Activated CD4-positive, alpha-beta T cell treated with anti-CD3 and anti-CD28 coated beads, Interleukin-2, amount 50 U/mL, for 24 hours (primary cell): ENCODE measurements around the gene MFN2.

Experiments
- DNase-seq, 2 donors: peaks; one replicate each; pipeline ENCODE4 v3.0.0-alpha.2; 2020; ENCODE audit warnings: low read depth in 1 of 2, low spot score in 1 of 2

Gene MFN2

DNA sequence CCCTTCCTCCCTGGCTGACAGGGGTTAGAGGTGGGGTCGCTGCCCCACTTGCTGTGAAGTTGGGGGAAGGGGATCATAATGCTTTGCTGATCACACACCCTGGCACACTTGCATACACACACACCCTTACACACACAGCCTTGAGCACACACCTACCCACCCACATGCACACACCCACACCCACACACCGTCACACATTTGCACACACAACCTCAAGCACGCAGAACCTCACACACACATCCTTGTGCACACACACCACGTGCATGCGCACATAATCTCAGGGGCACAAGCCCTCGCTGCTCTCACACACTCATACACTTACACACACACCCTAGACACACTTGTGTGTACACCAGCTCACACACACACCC, 66.5 kb downstream of the MFN2 start:
- no peak for DNase-seq

DNA sequence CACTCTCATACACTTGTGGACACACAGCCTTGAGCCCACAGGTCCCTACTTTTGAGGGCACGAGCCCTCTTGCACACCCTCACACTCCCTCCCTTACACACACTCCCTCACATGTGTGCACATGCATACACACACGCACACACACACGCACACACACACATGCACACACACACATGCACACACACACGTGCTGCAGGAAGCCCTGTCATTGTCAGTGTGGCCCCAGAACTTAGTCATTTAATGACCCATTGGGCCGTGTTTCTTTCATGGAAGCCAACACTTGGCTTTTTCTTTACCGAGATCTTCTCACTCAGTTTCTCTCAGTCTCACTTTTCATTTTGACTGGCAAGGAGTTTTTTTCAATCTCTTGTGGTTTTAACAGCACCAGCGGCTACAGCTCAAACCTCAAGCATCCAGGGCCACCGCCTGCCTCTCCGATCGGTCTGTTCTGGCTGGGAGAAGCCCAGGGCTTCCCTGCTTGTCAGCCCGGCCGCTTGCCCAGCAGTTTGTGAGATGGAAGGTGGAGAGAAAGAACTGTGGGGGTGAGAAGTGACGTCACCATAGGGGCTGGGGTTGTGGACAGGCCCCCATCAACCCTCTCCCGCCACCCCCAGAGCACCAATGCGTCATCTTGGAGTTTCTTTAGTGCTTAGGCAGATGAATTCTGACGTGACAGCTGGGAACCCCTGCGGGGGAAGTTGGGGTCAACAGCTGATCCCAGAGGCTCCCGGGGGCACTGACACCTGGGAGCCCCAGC, 67.1 kb downstream of the MFN2 start:
- DNase-seq = peak; percentile 56 to 58

DNA sequence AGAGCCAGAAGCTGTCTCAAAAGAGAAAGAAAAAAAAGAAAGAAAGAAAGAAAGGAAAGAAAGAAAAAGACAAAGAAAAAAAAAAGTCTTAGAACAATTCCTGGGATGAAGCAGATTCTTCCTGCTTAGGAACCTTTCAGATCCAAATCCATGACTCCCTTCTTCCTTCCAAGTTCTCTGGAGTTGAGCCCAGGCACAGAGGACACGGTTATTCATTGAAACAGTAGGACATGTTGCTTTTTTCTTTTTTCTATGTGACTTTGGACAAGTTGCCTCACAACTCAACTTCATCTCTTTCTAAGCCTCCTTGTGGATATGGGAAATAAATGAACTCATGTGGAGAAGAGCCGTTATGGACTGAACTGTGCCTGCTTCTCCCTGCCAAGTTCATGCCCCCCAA, 68.1 kb downstream of the MFN2 start:
- no peak for DNase-seq

DNA sequence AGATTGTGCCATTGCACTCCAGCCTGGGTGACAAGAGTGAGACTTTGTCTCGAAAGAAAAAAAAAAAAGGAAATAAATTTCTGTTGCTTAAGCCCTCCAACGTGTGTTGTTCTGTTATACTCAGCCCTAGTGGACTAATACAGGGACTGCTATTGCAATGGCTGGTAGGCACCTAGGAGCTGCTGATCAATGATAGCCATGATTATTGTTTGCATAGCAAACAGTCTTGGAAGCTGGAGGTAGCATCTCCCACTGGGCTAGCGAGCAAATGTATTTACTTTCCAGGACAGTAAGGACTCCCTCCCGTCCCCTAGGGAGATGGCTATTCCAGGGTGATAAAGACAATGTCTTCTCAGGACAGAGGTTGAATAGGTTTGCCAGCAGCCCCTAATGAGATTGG, 69.4 kb downstream of the MFN2 start:
- no peak for DNase-seq

DNA sequence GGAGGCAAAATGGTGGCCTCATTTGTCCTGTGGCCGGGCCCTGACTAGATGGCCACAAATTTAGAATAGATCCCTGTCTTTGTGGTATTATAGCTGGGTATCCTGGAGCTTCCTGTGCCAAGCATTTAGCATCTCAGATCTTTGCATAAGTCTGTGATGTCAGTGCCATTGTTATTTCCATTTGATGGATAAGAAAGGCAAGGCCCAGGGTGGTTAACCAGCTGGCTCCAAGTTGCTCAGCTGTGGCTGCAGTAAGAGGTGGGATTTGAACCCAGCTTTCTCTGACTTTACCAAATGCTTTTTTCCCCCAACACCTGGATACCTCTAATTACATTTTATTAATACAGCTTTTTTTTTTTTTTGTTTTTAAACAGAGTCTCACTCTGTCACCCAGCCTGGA, 71.1 kb downstream of the MFN2 start:
- no peak for DNase-seq

DNA sequence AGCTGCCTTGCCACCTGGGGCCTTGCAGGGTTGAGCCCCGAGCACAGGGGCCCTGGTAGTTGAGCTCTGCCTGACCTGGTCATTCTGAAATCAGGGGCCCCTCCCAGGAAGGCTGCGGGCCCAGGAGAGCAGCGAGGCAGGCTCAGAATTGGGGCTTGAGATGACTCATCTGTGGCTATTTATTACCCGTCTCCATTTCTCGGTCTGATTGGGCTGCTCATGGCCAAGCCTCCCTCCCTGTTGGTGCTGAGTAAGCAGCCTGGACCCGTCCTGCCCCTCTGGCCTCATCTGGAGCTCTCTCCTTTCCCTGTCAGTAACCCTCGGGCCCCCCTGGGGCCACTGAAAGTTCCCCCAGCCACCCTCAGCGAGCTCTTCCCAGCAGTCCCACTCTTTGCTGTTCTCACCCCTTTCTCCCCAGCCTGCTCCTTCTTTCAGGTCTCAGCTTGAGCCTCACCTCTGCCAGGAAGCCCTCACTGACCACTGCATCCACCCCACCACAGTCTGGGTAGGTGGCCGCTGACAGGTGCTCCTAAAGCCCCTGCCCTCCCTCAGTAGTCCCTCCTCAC, 71.8 kb downstream of the MFN2 start:
- DNase-seq = no peak

DNA sequence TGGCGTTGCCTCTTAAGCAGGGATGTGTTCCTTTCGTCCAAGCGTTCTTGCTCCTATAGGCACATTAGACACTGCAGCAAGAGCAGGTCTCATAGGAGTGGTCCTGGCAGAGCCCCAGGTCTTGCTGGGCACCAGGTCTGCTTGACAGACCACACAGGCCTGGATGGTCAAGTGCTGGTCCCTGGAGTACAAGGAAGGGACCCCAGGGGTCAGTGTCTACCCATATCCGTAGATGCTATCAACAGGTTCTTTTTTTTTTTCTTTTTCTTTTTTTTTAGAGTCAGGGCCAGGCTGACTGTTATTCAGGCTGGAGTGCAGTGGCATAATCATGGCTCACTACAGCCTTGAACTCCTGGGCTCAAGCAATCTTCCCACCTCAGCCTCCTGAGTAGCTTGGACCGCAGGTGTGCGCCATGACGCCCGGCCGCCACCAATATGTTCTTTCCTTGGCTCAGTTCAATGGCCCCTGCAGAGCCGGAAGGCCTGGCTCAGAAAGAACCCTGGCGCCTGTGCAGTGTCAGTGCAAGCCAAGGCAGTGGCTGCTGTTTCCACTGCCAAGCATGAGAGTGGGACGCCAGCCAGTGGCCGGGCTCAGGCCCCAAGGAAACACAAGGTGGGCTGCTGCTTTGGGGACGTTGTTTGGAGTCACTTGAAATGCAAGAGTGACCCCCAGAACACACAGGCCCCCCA, 72.9 kb downstream of the MFN2 start:
- no peak for DNase-seq

DNA sequence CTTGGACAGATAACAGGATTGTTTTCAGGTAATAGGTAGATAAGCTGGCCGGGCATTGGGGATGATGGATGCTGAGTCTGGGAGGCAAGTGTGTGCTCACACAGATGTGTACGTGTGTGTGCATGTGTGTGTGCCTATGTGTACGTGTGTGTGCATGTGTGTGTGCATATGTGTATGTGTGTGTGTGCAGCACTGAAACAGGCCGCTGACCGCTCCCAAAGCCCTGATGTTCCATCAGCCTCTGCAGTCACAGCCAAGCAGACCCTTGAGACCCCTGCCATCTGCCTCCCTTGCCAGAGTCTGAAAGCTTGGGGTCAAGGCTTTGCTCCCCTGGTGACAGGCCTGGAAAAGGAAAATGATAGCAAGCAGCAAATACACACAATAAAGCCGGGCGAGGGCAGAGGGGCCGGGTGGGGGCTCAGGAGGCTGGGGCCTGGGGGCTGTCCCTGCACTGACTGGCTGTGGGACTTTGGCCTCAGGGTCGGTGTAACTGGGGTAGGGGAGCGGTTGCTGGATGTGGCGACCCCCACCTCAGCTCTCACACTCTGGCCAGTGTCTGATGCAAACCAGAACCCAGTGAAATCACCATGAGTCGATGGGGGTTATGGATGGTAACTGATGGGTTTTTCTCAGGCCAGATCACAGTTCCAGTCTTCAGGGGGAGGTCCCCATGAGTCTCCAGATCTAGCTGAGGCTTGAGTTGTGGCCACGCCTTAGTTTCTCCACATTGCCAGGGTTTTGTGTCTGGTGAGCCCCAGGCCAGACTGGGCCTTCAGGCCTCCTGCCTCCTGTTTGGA, 73.7 kb downstream of the MFN2 start:
- no peak for DNase-seq

DNA sequence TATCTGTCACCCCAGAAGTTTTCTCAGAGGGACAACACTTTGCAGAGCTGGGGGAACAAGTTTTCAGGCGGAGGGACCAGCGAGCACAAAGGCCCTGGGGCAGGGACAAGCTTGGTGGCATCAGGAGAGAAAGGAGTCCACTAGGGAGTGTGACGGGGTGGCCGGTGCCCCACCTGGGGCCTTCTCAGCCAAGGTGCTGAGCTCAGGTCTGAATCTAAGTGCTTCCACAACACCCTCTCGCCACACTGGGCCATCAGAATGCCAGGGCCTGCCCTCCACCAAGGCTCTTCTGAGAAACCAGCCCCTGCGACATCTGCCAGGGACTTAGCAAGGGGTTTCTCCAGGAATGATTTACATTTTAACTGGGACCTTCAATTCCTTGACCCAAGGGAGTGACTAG, 75.0 kb downstream of the MFN2 start:
- no peak for DNase-seq

DNA sequence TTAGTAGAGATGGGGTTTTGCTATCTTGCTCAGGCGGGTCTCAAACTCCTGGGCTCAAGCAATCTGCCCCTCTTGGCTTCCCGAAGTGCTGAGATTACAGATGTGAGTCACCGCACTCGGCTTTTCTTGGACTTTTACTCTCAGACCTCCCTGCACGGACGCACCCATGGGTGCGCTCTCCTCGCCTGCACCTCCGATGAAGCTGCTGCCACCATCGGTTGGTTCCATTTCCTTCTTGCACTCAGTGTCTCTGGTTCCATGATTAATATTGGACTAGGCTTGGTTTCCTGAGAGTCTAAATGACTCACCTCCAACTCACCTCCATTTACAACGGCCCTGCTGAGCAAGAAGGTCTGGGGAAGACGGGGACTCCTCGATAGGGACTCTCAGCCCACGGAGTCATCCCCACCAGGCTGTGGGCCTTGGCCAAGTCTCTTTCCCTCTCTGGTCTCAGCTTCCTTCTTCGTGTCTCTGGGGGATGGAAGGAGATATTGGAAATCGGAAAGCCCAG, 76.1 kb downstream of the MFN2 start:
- DNase-seq = no peak

DNA sequence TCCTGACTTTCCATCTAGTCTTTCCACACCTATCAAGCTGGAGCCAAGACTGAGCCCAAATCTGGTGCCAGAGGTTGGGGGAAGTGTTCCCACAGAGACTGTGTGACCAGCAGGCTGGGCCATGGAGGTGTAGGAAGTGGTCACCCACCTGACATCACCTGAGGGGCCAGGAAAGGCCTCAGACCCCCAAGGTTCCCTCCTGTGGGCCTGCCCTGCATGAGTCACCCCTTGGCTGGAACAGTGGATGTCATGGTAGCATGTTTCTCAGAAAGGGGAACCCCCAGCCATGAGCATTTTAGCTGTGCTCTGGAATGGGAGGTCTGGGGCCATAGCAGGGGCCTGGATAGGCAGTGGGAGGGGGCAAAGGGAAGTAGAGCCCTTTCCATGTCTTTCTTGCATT, 77.1 kb downstream of the MFN2 start:
- no peak for DNase-seq

DNA sequence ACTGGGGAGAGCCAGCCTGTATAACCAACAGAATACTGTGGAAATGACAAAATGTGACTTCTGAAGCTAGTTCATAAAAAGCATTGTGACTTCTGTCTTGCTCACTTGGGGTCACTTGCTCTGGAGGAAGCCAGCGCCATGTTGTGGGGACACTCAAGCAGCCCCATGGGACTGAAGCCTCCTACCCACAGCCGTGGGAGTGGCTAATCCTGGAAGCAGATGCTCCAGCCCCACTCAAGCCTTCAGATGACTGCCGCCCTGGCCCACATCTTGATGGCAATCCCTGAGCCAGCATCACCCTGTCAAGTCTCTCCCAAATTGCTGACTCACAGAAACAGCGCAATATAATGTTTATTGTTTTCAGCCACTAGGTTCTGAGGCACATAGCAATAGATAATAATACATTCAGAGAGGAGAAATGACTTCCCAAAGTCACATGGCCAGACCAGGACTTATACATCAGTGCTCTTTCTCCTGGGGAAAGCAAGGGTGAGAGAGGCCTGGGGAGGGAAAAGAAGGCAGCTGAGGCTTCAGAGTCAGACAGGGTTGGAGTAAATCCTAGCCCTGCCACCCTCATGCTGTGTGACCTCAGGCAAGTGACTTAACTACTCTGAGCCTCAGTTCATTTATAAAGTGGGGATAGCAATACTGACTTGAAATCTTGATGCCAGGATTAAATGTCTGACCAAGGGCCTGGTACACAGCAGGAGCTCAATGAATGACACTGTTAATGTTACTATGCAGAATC, 77.9 kb downstream of the MFN2 start:
- DNase-seq = no peak

DNA sequence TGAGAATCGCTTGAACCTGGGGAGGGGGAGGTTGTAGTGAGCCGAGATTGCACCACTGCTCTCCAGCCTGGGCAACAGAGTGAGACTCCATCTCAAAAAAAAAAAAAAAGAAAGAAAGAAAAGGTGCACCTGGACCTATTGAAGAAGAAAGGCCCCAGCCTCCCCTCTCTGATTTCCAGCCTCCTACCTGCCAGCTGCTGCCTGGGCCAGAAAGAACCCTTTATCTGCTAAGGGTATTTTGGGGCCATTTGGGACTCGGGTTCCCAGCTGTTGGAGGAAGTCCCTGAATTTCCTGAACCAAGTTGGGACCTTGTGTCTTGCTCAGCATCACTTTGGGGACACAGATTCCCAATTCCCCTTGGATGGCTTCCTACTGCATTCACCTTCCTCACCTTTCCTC, 79.0 kb downstream of the MFN2 start:
- no peak for DNase-seq

DNA sequence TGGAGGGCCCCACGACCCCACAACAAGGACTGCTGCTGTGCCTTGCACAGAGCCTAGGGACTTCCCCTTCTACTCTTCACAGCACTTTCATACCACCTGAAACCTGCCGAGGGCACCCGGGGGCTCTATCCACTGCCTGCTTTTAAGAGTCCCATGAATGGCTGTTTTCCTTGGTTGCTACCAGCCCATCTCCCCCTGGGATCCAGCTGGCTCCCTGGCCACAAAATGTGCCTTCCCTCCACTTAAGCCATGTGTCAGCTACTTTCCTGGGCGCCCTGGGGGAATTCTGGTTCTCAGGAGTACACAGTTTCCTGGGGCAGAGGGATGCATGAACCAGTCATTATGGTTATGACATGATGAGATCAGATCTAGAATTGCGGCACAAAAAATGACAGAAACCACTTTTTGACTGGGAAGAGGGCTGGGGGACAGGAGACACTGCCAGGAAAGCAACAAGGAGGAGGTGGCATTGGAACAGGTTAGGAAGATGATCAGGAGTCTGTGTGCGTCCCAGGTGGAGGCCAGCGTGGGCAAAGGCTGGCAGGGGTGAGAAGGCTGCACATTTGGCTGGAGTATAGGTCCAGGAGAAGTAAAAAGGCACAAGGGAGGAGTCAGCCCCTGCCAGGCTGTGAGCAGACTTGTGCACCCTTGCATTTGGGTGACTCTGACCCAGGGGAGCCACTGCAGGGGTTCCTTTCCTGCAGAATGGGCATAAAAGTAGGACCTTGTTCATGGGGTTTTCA, 79.6 kb downstream of the MFN2 start:
- no peak for DNase-seq

DNA sequence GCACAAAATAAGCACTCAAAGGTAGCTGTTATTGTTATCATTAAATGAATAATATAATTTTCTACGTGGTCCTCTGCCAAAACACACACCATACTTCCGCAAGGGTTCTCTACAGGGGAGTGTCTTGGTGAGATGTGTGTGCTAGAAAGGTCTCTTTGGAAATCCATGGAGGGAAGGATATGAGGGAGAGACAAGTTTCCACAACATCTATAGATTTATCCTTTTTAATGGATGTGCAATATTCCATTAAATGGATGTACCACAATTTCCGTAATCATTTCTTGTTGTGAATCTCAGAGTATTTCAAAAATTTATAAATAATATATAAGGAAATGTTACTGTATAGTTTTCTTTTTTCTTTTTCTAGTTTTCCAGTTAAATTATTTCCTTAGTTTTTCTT, 80.3 kb downstream of the MFN2 start:
- DNase-seq = no peak
